GM18951 (cell line): ENCODE results near the gene INS.

Source experiments
- POLR2A ChIP-seq: IDR thresholded peaks from 4 replicates; pipeline ENCODE4 v1.6.1; 2011; ENCODE audit warnings: mild to moderate bottlenecking; ENCODE audit not compliant: insufficient read length, insufficient read depth; ENCODE audit errors: extremely low read depth
- in situ Hi-C: fragments of 300-500 bp; cut with MboI; formaldehyde crosslinking; loops from one replicate; pipeline ENCODE4 v1.12.0; 2022; ENCODE audit warnings: low sequenced_read_pairs, mixed read lengths, inconsistent platforms; ENCODE audit not compliant: unreplicated experiment

The INS gene

DNA sequence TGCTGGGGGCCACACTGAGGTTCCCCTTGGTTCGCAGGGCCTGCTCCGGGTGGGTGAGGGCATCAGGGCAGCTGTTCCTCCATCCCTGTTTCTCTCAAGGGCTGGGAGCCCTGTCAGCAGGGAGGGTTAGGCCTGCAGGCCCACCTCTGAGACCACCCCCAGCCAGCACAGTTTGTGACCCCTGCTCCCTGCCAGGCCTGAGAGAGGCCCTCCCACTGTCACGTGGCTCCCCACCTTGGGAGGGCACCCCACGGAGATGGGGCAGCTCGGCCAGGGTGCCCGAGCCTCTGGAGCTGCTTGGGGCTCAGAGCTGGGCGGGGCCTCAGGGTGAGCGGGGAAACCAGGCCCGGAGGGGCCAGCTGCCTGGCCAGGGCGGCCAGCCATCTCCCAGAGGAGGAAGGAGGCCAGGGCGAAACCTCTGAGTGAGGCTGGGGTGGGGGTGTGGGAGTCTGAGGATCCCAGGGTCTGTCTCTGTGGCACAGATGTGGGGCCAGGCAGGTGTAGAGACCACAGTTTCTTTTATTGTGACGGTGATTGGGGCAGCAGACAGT, 2.5 kb upstream of the INS start:
- TF ChIP-seq POLR2A = no peak
- in situ Hi-C loops = loop anchor here (10.0 to 25.0 kb wide), 2 partner anchors 339 to 476 kb away; partner anchors contain the start of gene KRTAP5-6

DNA sequence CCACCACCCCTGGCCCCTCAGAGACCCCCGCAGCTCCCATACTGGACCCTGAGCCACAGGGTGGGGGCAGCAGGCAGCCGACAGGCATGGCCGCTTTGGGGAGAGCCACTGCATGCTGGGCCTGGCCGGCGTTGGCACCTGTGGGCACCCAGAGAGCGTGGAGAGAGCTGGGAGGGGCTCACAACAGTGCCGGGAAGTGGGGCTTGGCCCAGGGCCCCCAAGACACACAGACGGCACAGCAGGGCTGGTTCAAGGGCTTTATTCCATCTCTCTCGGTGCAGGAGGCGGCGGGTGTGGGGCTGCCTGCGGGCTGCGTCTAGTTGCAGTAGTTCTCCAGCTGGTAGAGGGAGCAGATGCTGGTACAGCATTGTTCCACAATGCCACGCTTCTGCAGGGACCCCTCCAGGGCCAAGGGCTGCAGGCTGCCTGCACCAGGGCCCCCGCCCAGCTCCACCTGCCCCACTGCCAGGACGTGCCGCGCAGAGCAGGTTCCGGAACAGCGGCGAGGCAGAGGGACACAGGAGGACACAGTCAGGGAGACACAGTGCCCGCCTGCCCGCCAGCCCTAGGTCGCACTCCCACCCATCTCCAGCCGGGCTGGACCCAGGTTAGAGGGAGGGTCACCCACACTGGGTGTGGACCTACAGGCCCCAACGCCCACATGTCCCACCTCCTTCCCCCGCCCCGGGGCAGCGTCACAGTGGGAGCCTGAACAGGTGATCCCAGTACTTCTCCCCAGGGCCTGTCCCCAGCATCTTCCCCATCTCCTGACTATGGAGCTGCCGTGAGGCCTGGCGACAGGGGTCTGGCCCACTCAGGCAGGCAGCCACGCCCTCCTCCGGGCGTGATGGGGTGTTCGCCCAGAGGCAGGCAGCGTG, 1.2 kb downstream of the INS start:
- in situ Hi-C loops = loop anchor here (10.0 to 25.0 kb wide), 2 partner anchors 335 to 472 kb away; partner anchors contain the start of gene KRTAP5-6
- TF ChIP-seq POLR2A = no peak

DNA sequence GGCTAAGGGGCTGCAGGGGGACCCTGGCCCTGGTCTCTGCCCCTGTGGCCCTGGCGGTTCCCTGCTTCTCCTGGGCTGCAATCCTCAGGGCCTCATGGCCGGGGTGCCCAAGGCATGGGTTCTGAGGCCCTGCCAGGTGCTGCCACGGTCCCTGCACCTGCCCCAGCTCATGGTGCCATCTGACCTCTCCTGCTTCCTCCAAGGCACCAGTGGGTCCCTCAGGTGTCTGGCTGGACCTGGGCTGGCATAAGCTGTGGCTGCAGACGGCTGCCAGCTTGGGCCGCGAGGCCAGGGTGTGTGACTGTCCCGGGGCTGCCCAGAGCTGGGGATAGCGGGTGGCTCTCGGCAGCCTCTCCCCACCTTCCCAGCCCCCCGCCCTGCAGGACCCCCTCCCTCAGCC, 2.0 kb downstream of the INS start:
- in situ Hi-C loops = loop anchor here (25.0 kb wide), 1 partner anchor 472 kb away; the partner anchor contains the start of gene KRTAP5-6
- TF ChIP-seq POLR2A = no peak

DNA sequence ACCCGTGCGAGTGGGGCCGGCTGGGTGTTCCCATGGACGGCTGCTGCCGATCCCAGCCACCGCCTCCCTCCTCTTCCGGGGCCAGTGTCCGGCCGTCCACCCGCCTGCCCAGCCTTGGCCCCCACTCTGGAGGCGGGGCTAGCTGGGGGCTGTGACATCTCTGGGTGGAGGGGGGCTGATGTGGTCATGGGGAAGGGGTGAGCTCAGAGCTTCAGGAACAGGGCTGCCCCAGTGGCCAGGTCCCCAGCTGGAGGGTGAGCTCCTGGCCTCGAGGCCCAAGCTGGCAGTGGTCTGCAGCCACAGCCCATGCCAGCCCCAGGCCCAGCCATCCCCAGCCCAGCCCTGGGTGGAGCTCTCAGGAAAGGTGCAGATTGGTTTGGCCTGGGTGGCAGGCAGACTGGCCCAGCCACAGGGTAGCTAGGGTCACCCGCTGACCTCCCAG, 2.7 kb downstream of the INS start:
- in situ Hi-C loops = loop anchor here (25.0 kb wide), 1 partner anchor 471 kb away; the partner anchor contains the start of gene KRTAP5-6
- TF ChIP-seq POLR2A = no peak

DNA sequence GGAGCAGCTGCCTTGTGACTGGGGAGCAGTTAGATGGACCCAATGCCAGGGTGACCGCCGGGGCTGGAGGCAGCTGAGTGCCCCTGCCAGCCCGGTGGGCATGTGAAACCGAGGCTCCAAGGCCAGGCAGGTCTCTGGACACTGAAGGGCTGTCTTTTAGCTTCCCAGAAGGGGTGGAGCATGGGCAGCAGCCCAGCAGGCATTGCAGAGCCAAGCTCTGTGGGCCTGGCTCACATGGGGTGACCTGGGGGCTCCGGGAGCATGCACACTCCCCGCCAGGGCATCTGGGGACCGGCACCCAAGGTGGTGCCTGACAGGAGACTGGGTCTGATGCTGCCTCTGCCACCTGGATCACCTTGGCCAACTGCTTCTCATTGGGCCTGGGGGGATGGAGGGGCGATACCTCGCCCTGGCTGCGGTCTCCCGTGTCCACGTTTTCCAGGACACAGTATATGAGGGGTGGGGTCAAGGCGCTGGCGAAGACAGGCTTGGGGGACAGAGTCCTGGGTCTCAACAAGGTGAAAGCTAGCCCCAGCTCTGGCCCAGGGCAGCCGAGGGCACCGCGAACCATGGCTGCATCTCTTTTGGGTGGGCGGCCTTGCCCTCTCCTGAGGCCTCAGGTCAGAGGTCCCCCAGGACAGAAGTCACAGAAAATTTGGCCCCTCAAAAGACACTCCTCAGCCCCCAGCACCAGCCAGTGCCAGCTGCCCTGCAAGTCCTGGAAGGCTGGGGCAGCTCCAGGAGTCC, 3.5 kb downstream of the INS start:
- TF ChIP-seq POLR2A = no peak
- in situ Hi-C loops = loop anchor here (25.0 kb wide), 1 partner anchor 470 kb away; the partner anchor contains the start of gene KRTAP5-6

DNA sequence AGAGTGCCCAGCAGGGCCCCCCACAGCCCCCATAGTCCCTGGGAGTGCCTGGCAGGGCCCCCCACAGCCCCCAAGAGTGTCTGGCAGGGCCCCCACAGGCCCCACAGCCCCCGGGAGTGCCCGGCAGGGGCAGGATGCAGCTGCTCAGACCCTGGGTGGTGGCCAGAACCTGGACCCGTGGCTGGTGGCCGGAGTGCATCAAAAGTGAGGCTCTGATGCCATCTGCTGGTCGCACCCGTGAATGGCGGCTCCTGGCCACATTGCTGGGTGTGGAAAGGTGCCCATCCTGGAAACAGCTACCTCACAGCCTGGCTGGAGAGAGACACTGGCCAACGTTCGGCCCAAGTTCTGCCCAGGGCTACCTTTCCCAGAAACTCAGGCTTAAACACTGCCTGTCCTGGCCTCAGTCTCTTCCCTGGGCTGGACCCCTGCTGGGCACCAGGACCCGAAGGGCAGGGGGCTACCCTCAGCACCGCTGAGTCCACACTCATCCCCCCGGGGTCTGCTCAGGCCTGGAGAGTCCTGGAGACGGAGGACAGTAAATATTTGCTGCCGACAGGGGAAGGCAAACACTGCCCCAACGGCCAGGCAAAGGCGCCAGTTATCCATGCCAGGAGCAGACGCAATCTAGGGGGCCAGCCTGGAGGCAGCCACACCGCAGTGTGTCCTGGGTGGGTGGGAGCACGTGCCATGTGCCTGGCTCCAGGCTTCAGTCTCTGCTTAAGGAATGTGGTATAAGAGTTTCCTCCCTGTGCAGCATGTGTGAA, 4.4 kb downstream of the INS start:
- in situ Hi-C loops = loop anchor here (25.0 kb wide), 1 partner anchor 469 kb away; the partner anchor contains the start of gene KRTAP5-6
- TF ChIP-seq POLR2A = no peak

DNA sequence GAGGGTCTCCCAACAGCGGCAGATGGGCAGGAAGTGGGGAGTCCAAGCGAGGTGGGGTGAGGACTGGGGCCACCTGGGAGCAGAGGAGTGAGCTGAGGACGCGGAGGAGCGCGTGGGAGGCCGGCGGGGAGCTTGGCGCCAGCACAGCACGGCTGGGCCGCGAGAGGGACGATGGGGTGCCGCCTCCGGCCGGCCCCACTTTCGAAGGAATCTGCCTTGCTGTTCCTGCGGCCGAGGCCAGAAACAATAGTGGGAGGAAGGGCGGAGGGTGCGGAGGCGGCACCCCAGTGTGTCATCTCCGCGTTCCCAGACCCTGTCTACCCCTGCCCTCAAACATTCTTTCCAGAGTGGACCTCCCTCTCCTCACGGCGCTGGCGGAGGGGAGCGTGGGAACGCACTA, 5.5 kb downstream of the INS start:
- in situ Hi-C loops = loop anchor here (25.0 kb wide), 1 partner anchor 468 kb away; the partner anchor contains the start of gene KRTAP5-6
- no peak for TF ChIP-seq POLR2A

DNA sequence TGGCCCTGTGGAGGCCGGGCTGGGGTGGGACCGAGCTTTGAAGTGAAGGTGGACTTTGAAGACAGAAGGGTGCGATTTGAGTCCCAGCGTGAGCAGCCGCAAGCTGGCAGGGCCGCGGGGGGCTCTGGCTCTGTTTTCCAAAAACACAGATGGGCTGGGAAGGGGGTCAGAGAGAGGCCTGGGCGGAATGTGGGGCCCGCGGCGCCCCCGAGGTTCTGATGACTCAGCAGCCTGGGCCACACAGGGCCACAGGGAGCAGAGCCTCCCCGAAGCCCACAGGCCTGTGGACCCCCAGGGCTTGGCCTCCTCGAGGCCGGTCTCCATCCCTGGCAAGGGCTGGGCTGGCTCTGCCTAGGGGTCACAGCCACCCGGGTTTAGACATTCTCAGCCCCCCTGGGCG, 6.1 kb downstream of the INS start:
- in situ Hi-C loops = loop anchor here (25.0 kb wide), 1 partner anchor 468 kb away; the partner anchor contains the start of gene KRTAP5-6
- TF ChIP-seq POLR2A = no peak

DNA sequence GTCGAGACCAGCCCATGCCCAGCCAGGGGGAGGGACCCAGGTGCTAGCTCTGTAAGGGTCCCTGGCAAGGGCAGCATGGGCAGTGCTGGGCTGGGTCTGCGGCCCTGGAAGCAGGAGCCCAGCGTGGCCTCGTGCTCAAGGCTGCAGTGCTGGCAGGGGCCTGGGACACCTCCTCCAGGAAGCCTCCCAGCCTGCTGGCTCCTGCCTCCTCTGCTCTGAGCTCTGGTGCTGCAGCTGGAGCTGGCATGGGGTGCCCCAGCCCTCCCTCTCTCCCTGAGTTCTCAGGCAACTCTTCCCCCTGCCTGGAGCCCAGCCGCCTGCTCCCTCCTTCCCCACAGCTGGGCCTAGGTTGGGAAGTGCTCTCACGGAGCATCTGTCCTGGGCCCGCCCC, 6.8 kb downstream of the INS start:
- no peak for TF ChIP-seq POLR2A
- in situ Hi-C loops = loop anchor here (25.0 kb wide), 1 partner anchor 467 kb away; the partner anchor contains the start of gene KRTAP5-6

DNA sequence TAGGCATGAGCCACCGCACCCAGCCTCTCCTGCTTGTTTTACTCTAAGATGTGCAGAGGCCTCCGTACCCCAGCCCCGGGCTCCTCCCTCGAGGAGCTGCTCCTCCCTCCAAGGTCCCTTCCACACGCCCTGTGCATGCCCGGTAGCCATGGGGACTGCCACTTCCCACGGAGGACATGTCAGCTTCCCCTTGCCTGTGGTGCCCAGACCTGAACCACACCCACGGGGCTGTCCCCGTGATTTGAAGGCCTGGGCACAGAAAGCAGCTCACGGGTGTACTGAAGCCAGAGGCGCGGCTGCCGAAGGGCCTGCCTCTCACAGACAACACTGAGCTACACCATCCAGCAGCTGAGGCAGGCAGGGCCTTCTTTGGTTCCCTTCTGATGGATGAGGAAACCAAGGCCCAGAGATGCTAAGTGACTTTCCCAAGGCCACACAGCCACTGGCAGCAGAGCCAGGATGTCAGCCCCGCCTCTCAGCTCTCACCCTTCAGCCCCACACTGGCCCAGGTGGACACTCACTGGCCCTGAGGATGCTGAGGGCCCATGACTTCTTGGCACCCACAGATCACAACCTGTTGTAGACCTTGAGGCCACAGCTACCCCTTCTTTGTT, 7.3 kb downstream of the INS start:
- no peak for TF ChIP-seq POLR2A
- in situ Hi-C loops = loop anchor here (25.0 kb wide), 1 partner anchor 466 kb away; the partner anchor contains the start of gene KRTAP5-6

DNA sequence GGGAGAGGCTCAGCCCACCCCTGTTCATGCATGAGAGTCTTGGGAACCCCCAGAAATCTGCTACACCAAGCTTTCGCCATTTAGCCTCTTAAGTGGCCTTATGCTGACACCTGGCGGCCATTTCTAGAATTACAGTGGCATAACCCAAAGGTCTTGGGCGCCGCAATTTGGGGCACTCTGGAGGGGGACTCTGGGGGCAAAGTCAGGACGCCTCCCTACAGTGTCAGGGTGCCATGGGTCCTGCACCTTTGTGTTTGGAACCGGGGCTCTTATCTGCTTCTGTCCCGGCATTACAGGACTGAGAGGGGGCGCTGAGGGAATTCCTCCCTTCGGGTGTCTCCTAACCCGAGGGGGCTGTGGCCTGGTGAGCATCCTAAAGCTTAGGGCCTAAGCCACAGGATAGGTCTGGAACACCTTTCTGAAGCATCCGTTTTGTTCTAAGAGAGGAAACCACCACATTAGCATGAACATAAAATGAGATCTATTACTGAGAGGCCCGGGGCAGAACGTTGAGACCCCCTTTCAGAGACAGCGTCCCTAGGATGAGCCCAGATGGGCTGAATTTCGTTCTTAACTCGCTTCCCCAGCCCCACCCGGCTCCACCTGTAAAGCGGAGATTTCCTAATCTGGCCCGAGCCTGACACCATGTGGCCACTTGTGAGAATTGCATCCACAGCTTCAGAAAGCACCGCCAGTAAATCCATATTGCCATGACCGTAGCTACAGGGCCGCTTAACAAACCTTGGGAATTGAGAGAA, 9.3 kb downstream of the INS start:
- TF ChIP-seq POLR2A = no peak
- in situ Hi-C loops = loop anchor here (25.0 kb wide), 1 partner anchor 464 kb away; the partner anchor contains the start of gene KRTAP5-6
